SK-N-SH (cell line): ENCODE results near the gene REXO1. TPM values are rescaled to one million over a fixed set of nuclear protein-coding genes. Genes with fewer than 3 reads are reported as not detected.

Experiments
- CTCF ChIA-PET: fragments of 300-600, 350-600 bp; formaldehyde crosslinking; extraction: SDS; loops from one replicate; lab custom pipeline; 2021; lab: Yijun Ruan, JAX
- POLR2A ChIA-PET: fragments of 350-600 bp; sonication (Branson Sonifier 250); formaldehyde crosslinking; extraction: SDS; loops from one replicate; lab custom pipeline; 2020; ENCODE audit warnings: antibody characterized with exemption, inconsistent platforms; lab: Yijun Ruan, JAX
- DNase-seq: peaks from one replicate; pipeline ENCODE4 v3.0.0; 2012
- H2AFZ ChIP-seq: fragments of 200-600 bp; sonication (generic); 2 replicates; pipeline ENCODE4 v1.8.1; 2016; ENCODE audit warnings: antibody characterized with exemption, mild to moderate bottlenecking, low read depth
- H3F3A ChIP-seq: fragments of 200-600 bp; sonication (generic); replicated peaks from 2 replicates; pipeline ENCODE3; 2016; ENCODE audit warnings: antibody characterized with exemption, mild to moderate bottlenecking; ENCODE audit not compliant: insufficient read depth
- H3K27ac ChIP-seq, 2 experiments: fragments of 200-500 bp in 1 of 2; fragments of 200-600 bp in 1 of 2; sonication (Bioruptor generic) in 1 of 2; sonication (generic), shearing (Covaris generic) in 1 of 2; 2 replicates each; pipeline versions ENCODE4 v1.5.1 to v1.6.1; 2014 to 2016; ENCODE audit warnings: low read depth in 2 of 2, inconsistent platforms in 1 of 2, low read length in 1 of 2, mild to moderate bottlenecking in 1 of 2, mixed read lengths in 1 of 2
- H3K27me3 ChIP-seq: fragments of 200-600 bp; sonication (generic), shearing (Covaris generic); 2 replicates; pipeline ENCODE4 v1.6.1; 2016; ENCODE audit warnings: mixed run types; ENCODE audit not compliant: insufficient read depth
- H3K36me3 ChIP-seq, 2 experiments: fragments of 200-500 bp in 1 of 2; fragments of 200-600 bp in 1 of 2; sonication (Bioruptor generic) in 1 of 2; sonication (generic) in 1 of 2; replicated peaks in 1 of 2; 2 replicates each; pipeline versions ENCODE3 to v1.5.1; 2014 to 2016; ENCODE audit warnings: low read length in 1 of 2, mild to moderate bottlenecking in 1 of 2; ENCODE audit not compliant: insufficient read depth in 2 of 2, control insufficient read depth in 1 of 2
- H3K4me1 ChIP-seq, 2 experiments: fragments of 200-500 bp in 1 of 2; fragments of 200-600 bp in 1 of 2; sonication (Bioruptor generic) in 1 of 2; sonication (generic), shearing (Covaris generic) in 1 of 2; 2 replicates each; pipeline versions ENCODE4 v1.5.1 to v1.6.1; 2014 to 2016; ENCODE audit warnings: low read depth in 1 of 2, low read length in 1 of 2, mixed run types in 1 of 2; ENCODE audit not compliant: insufficient read depth in 2 of 2, control insufficient read depth in 1 of 2
- H3K4me2 ChIP-seq: fragments of 200-600 bp; sonication (generic), shearing (Covaris generic); 2 replicates; pipeline ENCODE4 v1.6.1; 2017; ENCODE audit warnings: mixed run types
- H3K4me3 ChIP-seq, 2 experiments: fragments of 200-500 bp in 1 of 2; fragments of 200-600 bp in 1 of 2; sonication (Bioruptor generic) in 1 of 2; sonication (generic), shearing (Covaris generic) in 1 of 2; 2 replicates each; pipeline versions ENCODE4 v1.5.1 to v1.8.1; 2014 to 2016; ENCODE audit warnings: low read depth in 2 of 2, inconsistent platforms in 1 of 2, low read length in 1 of 2, mild to moderate bottlenecking in 1 of 2, mixed read lengths in 1 of 2, moderate library complexity in 1 of 2
- H3K79me2 ChIP-seq: fragments of 200-600 bp; sonication (generic); 2 replicates; pipeline ENCODE4 v1.8.1; 2017; ENCODE audit warnings: mild to moderate bottlenecking; ENCODE audit not compliant: insufficient read depth
- H3K9ac ChIP-seq: fragments of 200-600 bp; sonication (generic); 2 replicates; pipeline ENCODE4 v1.6.1; 2017; ENCODE audit warnings: mixed run types
- H3K9me2 ChIP-seq: fragments of 200-600 bp; sonication (generic); 2 replicates; pipeline ENCODE4 v1.6.1; 2017; ENCODE audit warnings: mixed run types
- H3K9me3 ChIP-seq: fragments of 200-600 bp; sonication (generic); 2 replicates; pipeline ENCODE4 v1.6.1; 2017; ENCODE audit warnings: mixed run types, mild to moderate bottlenecking, moderate library complexity
- H4K20me1 ChIP-seq: fragments of 200-600 bp; sonication (generic); 2 replicates; pipeline ENCODE4 v1.6.1; 2017; ENCODE audit warnings: mild to moderate bottlenecking, mixed run types; ENCODE audit not compliant: insufficient read depth
- CHD2 ChIP-seq: fragments of 150-350 bp; IDR thresholded peaks from 2 replicates; pipeline ENCODE4 v1.6.1; 2018; ENCODE audit warnings: low read length; ENCODE audit not compliant: partially characterized antibody
- ELF1 ChIP-seq: IDR thresholded peaks from 2 replicates; pipeline ENCODE4 v1.4.0; 2012
- EP300 ChIP-seq, 2 experiments: IDR thresholded peaks; 2 replicates each; pipeline versions ENCODE4 v1.4.0 to v1.6.1; 2012; ENCODE audit warnings: borderline replicate concordance in 1 of 2, low read depth in 1 of 2, low read length in 1 of 2
- EZH2phosphoT487 ChIP-seq: fragments of 200-600 bp; sonication (generic); IDR thresholded peaks from 2 replicates; pipeline ENCODE4 v1.6.1; 2017; ENCODE audit warnings: low read depth, mixed run types, mild to moderate bottlenecking, antibody characterized with exemption, moderate library complexity, borderline replicate concordance
- FOSL2 ChIP-seq: IDR thresholded peaks from 2 replicates; pipeline ENCODE4 v1.4.0; 2012; ENCODE audit warnings: low read depth, mild to moderate bottlenecking, moderate library complexity, borderline replicate concordance
- GABPA ChIP-seq: IDR thresholded peaks from 2 replicates; pipeline ENCODE4 v1.4.0; 2012; ENCODE audit warnings: low read depth, mild to moderate bottlenecking
- GATA2 ChIP-seq: sonication (generic); formaldehyde crosslinking; IDR thresholded peaks from 2 replicates; pipeline ENCODE4 v1.5.0; 2020; ENCODE audit warnings: mild to moderate bottlenecking, missing genetic modification reagents
- JUND ChIP-seq: IDR thresholded peaks from 2 replicates; pipeline ENCODE4 v1.4.0; 2012
- MEF2A ChIP-seq: IDR thresholded peaks from 2 replicates; pipeline ENCODE4 v1.4.0; 2012; ENCODE audit warnings: low read depth, borderline replicate concordance
- MXI1 ChIP-seq: IDR thresholded peaks from 2 replicates; pipeline ENCODE4 v1.6.1; 2012; ENCODE audit warnings: mild to moderate bottlenecking, low read depth, low read length, improper control_type of control experiment
- POLR2AphosphoS5 ChIP-seq: IDR thresholded peaks from 2 replicates; pipeline ENCODE4 v1.6.1; 2012; ENCODE audit warnings: low read depth, low read length
- RAD21 ChIP-seq: IDR thresholded peaks from 2 replicates; pipeline ENCODE4 v1.6.1; 2012; ENCODE audit warnings: mild to moderate bottlenecking, low read length
- YY1 ChIP-seq: IDR thresholded peaks from 2 replicates; pipeline ENCODE4 v1.4.0; 2012; ENCODE audit warnings: low read depth, mild to moderate bottlenecking
- WGBS: methylation state at CpG from one replicate; pipeline ENCODE4 v1.1.6; 2017; ENCODE audit warnings: low lambda C conversion rate; 5-methylcytosine and 5-hydroxymethylcytosine counted together
- polyA plus RNA-seq, 3 experiments: library from polyadenylated mRNA; depleted of rRNA; stranded (reverse); fragments of >200 nt; gene quantifications; 2 replicates each; pipeline ENCODE4 v1.2.3, GENCODE V29; 2012
- TF ChIP-seq, protein P1 (sequence below): IDR thresholded peaks from 2 replicates; pipeline ENCODE4 v1.4.0; 2012; ENCODE audit warnings: low read depth, borderline replicate concordance
- TF ChIP-seq, protein P2 (sequence below): fragments of 200-600 bp; sonication (generic); IDR thresholded peaks from 2 replicates; pipeline ENCODE4 v1.6.1; 2017; ENCODE audit warnings: antibody characterized with exemption, mild to moderate bottlenecking, moderate library complexity
- TF ChIP-seq, protein P3 (sequence below): fragments of 150-350 bp; IDR thresholded peaks from 2 replicates; pipeline ENCODE4 v1.6.1; 2016; ENCODE audit warnings: mild to moderate bottlenecking, low read depth, low read length
- TF ChIP-seq, protein P4 (sequence below): IDR thresholded peaks from 2 replicates; pipeline ENCODE4 v1.4.0; 2012; ENCODE audit warnings: low read depth
- TF ChIP-seq, protein P5 (sequence below): IDR thresholded peaks from 2 replicates; pipeline ENCODE4 v1.6.1; 2012; ENCODE audit warnings: mild to moderate bottlenecking, low read depth, low read length, moderate library complexity
- TF ChIP-seq, protein P6 (sequence below): IDR thresholded peaks from 2 replicates; pipeline ENCODE4; 2012
- TF ChIP-seq, protein P7 (sequence below): IDR thresholded peaks from 2 replicates; pipeline ENCODE4 v1.4.0; 2012; ENCODE audit warnings: low read depth, borderline replicate concordance

Gene REXO1
- polyA plus RNA-seq, 1 of the 3 experiments (the other 2 are of a cell fraction): 18.8 TPM

DNA sequence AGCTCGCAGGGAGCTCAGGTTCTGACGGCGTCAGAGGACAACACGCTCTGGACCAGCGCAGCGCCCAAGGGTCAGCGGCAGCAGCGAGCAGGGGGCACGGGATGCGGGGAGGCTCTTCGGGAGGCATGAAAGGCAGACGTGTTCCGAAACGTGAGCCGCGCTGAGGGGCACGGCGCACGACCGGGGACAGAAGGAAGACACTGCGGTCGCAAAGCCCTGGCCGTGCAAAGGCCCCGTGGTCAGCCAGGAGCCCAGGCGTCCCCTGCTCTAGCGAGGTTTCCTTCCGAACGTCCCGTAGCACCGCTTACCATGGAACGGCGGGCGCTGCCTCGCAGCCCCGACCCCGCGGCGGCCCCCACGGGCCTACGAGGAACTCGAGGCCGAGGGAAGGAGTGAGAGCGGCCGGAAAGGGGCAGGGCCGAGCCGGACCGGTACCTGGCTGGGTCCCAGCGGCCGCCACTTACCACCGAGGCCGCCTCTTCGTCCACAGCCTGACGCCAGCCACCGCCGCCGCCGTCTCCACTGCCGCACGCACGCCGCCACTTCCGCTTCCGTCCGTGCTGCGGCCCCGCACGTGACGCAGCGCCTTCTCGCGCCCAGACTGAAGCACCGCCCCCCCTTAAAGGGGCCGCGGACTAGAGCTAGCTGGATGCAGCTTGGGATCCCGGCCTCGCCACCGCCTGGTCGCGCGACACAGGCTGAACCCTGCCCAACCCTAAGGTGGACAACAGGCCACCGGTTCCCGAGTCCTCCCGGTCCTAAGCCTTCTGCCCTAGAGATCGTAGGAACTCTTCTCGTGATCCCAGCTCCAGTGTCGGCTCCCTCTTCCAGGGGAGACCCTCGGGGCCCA, 27.6 kb upstream of the REXO1 start:
- H3K9ac ChIP-seq: peak overlapping the region; percentile 80
- H3F3A ChIP-seq: peaks cover 12% of the 10 kb centered on the region
- CTCF ChIA-PET: interaction anchor here (0.6 to 1.6 kb wide), 8 partner anchors 11 to 302 kb away, joined by 3 to 7 read pairs (median 5); no protein-coding TSS in a partner anchor
- H3K4me1 ChIP-seq: peaks cover 16 to 26% of the 10 kb centered on the region in 2 experiments
- H3K79me2 ChIP-seq: peaks cover 58% of the 10 kb centered on the region
- H4K20me1 ChIP-seq: peaks cover 20% of the 10 kb centered on the region
- no peak overlapping the region for H2AFZ ChIP-seq
- 4% methylated on average over 4 of the region's 87 CpGs for WGBS
- peak; percentile 96 for DNase-seq
- no peaks in the 10 kb centered on the region for H3K9me3 ChIP-seq
- no peaks in the 10 kb centered on the region for H3K27me3 ChIP-seq
- H3K36me3 ChIP-seq: peaks cover 3 to 14% of the 10 kb centered on the region in 2 experiments
- H3K9me2 ChIP-seq: no peaks in the 10 kb centered on the region
- H3K4me3 ChIP-seq: peak overlapping the region; percentile 83 to 91
- peak overlapping the region; percentile 78 to 87 for H3K27ac ChIP-seq
- POLR2A ChIA-PET: interaction anchor here (0.9 to 1.3 kb wide), 3 partner anchors 9 to 11 kb away, joined by 3 to 7 read pairs (median 7); partner anchors contain the start of gene ABHD17A
- peak overlapping the region; percentile 84 for H3K4me2 ChIP-seq
- no peak for TF ChIP-seq MEF2A
- TF ChIP-seq, protein P1, sequence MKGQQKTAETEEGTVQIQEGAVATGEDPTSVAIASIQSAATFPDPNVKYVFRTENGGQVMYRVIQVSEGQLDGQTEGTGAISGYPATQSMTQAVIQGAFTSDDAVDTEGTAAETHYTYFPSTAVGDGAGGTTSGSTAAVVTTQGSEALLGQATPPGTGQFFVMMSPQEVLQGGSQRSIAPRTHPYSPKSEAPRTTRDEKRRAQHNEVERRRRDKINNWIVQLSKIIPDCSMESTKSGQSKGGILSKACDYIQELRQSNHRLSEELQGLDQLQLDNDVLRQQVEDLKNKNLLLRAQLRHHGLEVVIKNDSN: peak; percentile 97
- no peak for TF ChIP-seq YY1
- TF ChIP-seq, protein P2, sequence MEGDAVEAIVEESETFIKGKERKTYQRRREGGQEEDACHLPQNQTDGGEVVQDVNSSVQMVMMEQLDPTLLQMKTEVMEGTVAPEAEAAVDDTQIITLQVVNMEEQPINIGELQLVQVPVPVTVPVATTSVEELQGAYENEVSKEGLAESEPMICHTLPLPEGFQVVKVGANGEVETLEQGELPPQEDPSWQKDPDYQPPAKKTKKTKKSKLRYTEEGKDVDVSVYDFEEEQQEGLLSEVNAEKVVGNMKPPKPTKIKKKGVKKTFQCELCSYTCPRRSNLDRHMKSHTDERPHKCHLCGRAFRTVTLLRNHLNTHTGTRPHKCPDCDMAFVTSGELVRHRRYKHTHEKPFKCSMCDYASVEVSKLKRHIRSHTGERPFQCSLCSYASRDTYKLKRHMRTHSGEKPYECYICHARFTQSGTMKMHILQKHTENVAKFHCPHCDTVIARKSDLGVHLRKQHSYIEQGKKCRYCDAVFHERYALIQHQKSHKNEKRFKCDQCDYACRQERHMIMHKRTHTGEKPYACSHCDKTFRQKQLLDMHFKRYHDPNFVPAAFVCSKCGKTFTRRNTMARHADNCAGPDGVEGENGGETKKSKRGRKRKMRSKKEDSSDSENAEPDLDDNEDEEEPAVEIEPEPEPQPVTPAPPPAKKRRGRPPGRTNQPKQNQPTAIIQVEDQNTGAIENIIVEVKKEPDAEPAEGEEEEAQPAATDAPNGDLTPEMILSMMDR: peak; percentile 20; the same call in 1 of the 2 replicates
- peak; percentile 95 for TF ChIP-seq POLR2AphosphoS5
- TF ChIP-seq, protein P3, sequence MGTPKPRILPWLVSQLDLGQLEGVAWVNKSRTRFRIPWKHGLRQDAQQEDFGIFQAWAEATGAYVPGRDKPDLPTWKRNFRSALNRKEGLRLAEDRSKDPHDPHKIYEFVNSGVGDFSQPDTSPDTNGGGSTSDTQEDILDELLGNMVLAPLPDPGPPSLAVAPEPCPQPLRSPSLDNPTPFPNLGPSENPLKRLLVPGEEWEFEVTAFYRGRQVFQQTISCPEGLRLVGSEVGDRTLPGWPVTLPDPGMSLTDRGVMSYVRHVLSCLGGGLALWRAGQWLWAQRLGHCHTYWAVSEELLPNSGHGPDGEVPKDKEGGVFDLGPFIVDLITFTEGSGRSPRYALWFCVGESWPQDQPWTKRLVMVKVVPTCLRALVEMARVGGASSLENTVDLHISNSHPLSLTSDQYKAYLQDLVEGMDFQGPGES: no peak
- TF ChIP-seq, protein P4, sequence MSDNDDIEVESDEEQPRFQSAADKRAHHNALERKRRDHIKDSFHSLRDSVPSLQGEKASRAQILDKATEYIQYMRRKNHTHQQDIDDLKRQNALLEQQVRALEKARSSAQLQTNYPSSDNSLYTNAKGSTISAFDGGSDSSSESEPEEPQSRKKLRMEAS: peak; percentile 90
- TF ChIP-seq EP300 (IDR thresholded peaks at IDR 0.05; ENCODE audit: borderline replicate concordance in 1 of 2, low read depth in 1 of 2, low read length in 1 of 2): no peak
- TF ChIP-seq, protein P5, sequence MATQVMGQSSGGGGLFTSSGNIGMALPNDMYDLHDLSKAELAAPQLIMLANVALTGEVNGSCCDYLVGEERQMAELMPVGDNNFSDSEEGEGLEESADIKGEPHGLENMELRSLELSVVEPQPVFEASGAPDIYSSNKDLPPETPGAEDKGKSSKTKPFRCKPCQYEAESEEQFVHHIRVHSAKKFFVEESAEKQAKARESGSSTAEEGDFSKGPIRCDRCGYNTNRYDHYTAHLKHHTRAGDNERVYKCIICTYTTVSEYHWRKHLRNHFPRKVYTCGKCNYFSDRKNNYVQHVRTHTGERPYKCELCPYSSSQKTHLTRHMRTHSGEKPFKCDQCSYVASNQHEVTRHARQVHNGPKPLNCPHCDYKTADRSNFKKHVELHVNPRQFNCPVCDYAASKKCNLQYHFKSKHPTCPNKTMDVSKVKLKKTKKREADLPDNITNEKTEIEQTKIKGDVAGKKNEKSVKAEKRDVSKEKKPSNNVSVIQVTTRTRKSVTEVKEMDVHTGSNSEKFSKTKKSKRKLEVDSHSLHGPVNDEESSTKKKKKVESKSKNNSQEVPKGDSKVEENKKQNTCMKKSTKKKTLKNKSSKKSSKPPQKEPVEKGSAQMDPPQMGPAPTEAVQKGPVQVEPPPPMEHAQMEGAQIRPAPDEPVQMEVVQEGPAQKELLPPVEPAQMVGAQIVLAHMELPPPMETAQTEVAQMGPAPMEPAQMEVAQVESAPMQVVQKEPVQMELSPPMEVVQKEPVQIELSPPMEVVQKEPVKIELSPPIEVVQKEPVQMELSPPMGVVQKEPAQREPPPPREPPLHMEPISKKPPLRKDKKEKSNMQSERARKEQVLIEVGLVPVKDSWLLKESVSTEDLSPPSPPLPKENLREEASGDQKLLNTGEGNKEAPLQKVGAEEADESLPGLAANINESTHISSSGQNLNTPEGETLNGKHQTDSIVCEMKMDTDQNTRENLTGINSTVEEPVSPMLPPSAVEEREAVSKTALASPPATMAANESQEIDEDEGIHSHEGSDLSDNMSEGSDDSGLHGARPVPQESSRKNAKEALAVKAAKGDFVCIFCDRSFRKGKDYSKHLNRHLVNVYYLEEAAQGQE: 0 out of 2 replicates have a peak, but pooled peaks have one; percentile 18
- peak; percentile 96 for TF ChIP-seq ELF1
- peak; percentile 53 for TF ChIP-seq CHD2
- TF ChIP-seq, protein P6, sequence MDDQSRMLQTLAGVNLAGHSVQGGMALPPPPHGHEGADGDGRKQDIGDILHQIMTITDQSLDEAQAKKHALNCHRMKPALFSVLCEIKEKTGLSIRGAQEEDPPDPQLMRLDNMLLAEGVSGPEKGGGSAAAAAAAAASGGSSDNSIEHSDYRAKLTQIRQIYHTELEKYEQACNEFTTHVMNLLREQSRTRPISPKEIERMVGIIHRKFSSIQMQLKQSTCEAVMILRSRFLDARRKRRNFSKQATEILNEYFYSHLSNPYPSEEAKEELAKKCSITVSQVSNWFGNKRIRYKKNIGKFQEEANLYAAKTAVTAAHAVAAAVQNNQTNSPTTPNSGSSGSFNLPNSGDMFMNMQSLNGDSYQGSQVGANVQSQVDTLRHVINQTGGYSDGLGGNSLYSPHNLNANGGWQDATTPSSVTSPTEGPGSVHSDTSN: peak; percentile 51
- TF ChIP-seq GABPA: peak; percentile 88
- no peak for TF ChIP-seq GATA2 (CRISPR knock-in tag)
- no peak for TF ChIP-seq JUND
- peak; percentile 94 for TF ChIP-seq MXI1
- TF ChIP-seq, protein P7, sequence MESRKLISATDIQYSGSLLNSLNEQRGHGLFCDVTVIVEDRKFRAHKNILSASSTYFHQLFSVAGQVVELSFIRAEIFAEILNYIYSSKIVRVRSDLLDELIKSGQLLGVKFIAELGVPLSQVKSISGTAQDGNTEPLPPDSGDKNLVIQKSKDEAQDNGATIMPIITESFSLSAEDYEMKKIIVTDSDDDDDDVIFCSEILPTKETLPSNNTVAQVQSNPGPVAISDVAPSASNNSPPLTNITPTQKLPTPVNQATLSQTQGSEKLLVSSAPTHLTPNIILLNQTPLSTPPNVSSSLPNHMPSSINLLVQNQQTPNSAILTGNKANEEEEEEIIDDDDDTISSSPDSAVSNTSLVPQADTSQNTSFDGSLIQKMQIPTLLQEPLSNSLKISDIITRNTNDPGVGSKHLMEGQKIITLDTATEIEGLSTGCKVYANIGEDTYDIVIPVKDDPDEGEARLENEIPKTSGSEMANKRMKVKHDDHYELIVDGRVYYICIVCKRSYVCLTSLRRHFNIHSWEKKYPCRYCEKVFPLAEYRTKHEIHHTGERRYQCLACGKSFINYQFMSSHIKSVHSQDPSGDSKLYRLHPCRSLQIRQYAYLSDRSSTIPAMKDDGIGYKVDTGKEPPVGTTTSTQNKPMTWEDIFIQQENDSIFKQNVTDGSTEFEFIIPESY: 0 out of 2 replicates have a peak, but pooled peaks have one; percentile 58
- no peak for TF ChIP-seq EZH2phosphoT487
- TF ChIP-seq FOSL2: no peak
- no peak for TF ChIP-seq RAD21
